ENCODE results near the gene ADAP1. TPM values are rescaled to one million over a fixed set of nuclear protein-coding genes. Genes with fewer than 3 reads are reported as not detected.

ADAP1 gene
- total RNA-seq, 1 experiment from 2014 or later: 6.2 TPM

DNA sequence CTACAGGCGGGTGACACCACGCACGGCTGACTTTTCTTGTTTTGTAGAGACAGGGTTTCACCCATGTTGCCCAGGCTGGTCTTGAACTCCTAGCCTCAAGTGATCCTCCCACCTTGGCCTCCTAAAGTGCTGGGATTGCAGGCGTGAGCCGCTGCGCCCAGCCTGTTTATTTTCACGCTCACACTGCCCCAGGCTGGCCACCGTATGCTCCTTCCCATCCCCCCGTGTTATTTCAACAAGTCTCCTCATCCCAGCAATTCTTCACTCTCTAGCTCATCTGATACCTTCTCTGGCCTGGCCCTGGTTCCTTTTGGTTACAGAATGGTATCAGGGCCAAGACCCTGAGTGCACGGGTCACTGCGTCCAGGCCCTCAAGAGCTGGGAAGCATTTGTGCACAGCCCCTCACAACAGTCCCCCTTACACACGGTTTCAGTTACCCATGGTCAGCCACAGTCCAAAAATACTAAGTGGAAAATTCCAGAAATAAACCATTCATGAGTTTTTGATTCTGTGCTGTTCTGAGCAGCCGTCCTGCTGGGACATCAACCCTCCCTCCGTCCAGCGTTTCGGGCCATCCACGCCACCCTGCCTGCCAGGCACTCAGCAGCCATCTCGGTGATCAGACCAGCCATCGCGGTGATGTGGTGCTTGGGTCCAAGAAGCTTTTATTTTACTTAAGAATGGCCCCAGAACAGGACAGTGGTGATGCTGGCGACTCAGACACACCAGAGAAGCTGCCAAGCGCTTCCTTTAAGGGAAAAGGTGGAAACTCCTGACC is 12.0 kb upstream of the ADAP1 start:
- Histone ChIP-seq H3K4ac (ENCODE audit: low read depth, low read length) (no peak overlapping the region), H2BK12ac (ENCODE audit: insufficient read length, low read depth, low read length) (no peak overlapping the region), H3K18ac (ENCODE audit: insufficient read length, low read depth, low read length) (no peak overlapping the region), H3K79me1 (ENCODE audit: insufficient read depth, low read depth, low read length, poor library complexity, severe bottlenecking) (no peaks in the 10 kb centered on the region), H3K9ac (ENCODE audit: extremely low read depth, insufficient read length, low read length) (no peak overlapping the region), H4K5ac (ENCODE audit: insufficient read length, low read depth, low read length) (no peak overlapping the region), H2AK5ac (ENCODE audit: insufficient read length, low read length) (no peak overlapping the region), H4K8ac (replicated peaks; ENCODE audit: insufficient read length, low read depth, low read length) (no peak overlapping the region), H2BK5ac (ENCODE audit: insufficient read length, low read length) (no peak overlapping the region), H3K56ac (ENCODE audit: insufficient read length, low read depth, low read length) (no peak overlapping the region), H3K9me3 (ENCODE audit: control insufficient read depth, low read depth, low read length) (no peaks in the 10 kb centered on the region), H3K79me2 (ENCODE audit: insufficient read depth, low read length) (no peaks in the 10 kb centered on the region), H3K27ac (ENCODE audit: insufficient read length, low read depth, low read length) (no peak overlapping the region), H2BK20ac (ENCODE audit: low read depth, low read length, poor library complexity, severe bottlenecking) (no peak overlapping the region), H4K20me1 (ENCODE audit: control insufficient read depth, insufficient read depth, insufficient read length) (no peaks in the 10 kb centered on the region), H2BK120ac (ENCODE audit: low read depth, low read length, poor library complexity, severe bottlenecking) (no peak overlapping the region), H3T11ph (ENCODE audit: low read length) (no peak overlapping the region), H2AFZ (ENCODE audit: low read length) (no peak overlapping the region), H3K23ac (ENCODE audit: insufficient read length, low read depth, low read length) (no peak overlapping the region), H3K23me2 (ENCODE audit: insufficient read length, low read depth, low read length, poor library complexity, severe bottlenecking) (no peaks in the 10 kb centered on the region), H3K27me3 (ENCODE audit: insufficient read depth, low read length) (no peaks in the 10 kb centered on the region), H2BK15ac (ENCODE audit: low read depth, low read length) (no peak overlapping the region), H3K4me1 (ENCODE audit: insufficient read depth, low read length) (no peaks in the 10 kb centered on the region), H4K91ac (ENCODE audit: insufficient read length, low read depth, low read length) (no peak overlapping the region), H3K4me2 (ENCODE audit: insufficient read depth, insufficient read length, low read length) (no peak overlapping the region), H3K14ac (ENCODE audit: insufficient read depth, low read length) (no peak overlapping the region)
- Mint-ChIP-seq H3K27me3 (ENCODE audit: low read depth) (peaks cover 2% of the 10 kb centered on the region; the same call in 1 of the 2 replicates), H3K4me1 (peaks cover 10 to 17% of the 10 kb centered on the region in 2 experiments), H3K4me3 (no peak overlapping the region), H3K9me3 (peaks cover 0 to 3% of the 10 kb centered on the region in 2 experiments; a peak in 1 of 5 replicates), H3K27ac (peak overlapping the region; percentile 42 to 74 (median 69); a peak in 4 of 7 replicates), H3K36me3 (ENCODE audit: insufficient read depth in 1 of 3, low read depth in 3 of 3) (peaks cover 0 to 36% (median 36%) of the 10 kb centered on the region in 3 experiments)
- TF ChIP-seq, protein P1, sequence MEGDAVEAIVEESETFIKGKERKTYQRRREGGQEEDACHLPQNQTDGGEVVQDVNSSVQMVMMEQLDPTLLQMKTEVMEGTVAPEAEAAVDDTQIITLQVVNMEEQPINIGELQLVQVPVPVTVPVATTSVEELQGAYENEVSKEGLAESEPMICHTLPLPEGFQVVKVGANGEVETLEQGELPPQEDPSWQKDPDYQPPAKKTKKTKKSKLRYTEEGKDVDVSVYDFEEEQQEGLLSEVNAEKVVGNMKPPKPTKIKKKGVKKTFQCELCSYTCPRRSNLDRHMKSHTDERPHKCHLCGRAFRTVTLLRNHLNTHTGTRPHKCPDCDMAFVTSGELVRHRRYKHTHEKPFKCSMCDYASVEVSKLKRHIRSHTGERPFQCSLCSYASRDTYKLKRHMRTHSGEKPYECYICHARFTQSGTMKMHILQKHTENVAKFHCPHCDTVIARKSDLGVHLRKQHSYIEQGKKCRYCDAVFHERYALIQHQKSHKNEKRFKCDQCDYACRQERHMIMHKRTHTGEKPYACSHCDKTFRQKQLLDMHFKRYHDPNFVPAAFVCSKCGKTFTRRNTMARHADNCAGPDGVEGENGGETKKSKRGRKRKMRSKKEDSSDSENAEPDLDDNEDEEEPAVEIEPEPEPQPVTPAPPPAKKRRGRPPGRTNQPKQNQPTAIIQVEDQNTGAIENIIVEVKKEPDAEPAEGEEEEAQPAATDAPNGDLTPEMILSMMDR (conservative IDR thresholded peaks at IDR 0.05): no peak
- DNase-seq: no peak
- WGBS (ENCODE audit: extremely low coverage, insufficient read length, low lambda C conversion rate): no CpG with 5 or more reads among the region's 22 CpGs

Data from H9 (cell line).